ENCODE measurements around the gene SEMA4C.

DNA sequence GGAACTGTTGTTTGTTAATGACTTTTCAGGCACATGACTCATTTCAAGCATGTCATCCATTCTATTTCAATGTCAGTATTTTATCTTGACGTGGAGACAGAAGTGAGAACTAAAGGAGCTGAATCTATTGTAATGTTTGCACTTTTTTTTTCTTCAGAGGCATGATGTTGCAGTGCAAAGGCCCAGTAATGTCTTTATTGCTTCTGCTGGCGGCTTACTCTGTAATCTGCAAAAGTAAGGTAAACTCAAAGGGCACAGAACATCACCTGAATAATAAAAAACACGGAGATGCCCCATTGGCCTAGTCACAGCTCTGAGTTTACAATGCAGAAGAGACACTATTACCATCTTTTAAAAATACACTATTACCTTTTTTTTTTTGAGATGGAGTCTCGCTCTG, 56.2 kb downstream of the SEMA4C start:
- TF ChIP-seq, protein P1, sequence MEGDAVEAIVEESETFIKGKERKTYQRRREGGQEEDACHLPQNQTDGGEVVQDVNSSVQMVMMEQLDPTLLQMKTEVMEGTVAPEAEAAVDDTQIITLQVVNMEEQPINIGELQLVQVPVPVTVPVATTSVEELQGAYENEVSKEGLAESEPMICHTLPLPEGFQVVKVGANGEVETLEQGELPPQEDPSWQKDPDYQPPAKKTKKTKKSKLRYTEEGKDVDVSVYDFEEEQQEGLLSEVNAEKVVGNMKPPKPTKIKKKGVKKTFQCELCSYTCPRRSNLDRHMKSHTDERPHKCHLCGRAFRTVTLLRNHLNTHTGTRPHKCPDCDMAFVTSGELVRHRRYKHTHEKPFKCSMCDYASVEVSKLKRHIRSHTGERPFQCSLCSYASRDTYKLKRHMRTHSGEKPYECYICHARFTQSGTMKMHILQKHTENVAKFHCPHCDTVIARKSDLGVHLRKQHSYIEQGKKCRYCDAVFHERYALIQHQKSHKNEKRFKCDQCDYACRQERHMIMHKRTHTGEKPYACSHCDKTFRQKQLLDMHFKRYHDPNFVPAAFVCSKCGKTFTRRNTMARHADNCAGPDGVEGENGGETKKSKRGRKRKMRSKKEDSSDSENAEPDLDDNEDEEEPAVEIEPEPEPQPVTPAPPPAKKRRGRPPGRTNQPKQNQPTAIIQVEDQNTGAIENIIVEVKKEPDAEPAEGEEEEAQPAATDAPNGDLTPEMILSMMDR (conservative IDR thresholded peaks at IDR 0.05; ENCODE audit: low read length), result no peak
- TF ChIP-seq EZH2phosphoT487 (IDR thresholded peaks at IDR 0.05; ENCODE audit: borderline replicate concordance, low read depth, low read length), result no peak
